Umbilical cord (tissue), 2 donors: ENCODE data around the gene DPH5. TPM values are rescaled to one million over a fixed set of nuclear protein-coding genes. Genes with fewer than 3 reads are reported as not detected.

Experiments
- DNase-seq: peaks from one replicate; pipeline ENCODE4 v3.0.0-alpha.2; 2015; ENCODE audit warnings: low spot score
- total RNA-seq: library from RNA; depleted of rRNA; stranded (reverse); fragments of >200 nt; gene quantifications from one replicate; pipeline ENCODE4 v1.2.3, GENCODE V29; 2014; ENCODE audit warnings: low replicate concordance; ENCODE audit not compliant: insufficient read depth

Gene DPH5
- total RNA-seq, 1 donor from 2014 or later: 19.5 TPM

DNA sequence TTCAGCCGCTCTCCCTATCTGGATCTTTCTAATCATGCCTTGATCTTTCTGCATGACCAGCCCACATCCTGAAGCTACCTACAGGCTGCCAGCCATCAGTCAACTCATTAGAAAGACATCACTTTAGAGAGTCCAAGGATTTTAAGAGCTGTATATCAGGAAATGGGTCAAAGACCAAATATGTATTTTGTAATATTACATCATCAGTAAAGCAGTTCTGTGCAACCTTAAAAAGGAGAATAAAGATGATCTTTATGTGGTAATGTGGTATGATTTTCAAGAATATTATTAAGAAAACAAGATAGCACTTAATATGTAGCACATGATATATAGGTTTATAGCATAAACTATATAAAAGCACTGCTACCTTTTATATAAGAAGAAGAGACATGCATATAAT, 82.1 kb downstream of the DPH5 start:
- no peak for DNase-seq

DNA sequence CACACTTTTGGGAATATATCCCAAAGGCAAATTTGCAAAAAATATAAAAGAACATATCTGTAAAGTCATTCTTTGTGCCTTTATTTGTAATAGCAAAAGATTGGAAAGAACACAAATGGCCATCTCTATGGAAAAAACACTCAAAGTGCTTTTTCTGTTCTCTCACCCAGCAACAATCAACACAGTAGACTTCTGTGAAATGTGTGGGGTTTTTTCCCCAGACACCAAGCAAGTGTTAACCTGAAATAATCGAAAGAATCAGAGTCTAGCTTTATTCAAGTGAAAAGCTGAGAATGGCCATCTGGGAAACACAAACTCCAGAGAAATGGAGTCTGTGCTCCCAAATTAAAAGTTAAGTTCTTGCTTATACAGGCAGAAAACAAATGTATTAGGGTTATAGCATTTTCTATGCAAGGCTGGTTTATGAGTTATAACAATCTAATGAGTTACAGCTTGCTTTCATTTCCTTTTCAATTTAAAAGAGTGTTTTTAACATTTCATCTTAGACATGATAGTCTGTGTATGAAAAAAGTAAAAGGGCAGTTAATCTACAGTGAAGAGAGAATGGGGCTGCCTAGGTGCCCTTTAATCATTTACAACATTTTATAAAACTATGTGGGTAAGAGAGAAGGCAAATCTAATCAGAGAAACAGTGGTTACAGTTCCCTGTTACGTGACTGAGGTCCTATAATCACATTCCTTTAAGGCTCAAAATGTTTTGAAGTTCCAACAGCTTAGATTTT, 83.1 kb downstream of the DPH5 start:
- DNase-seq: no peak

DNA sequence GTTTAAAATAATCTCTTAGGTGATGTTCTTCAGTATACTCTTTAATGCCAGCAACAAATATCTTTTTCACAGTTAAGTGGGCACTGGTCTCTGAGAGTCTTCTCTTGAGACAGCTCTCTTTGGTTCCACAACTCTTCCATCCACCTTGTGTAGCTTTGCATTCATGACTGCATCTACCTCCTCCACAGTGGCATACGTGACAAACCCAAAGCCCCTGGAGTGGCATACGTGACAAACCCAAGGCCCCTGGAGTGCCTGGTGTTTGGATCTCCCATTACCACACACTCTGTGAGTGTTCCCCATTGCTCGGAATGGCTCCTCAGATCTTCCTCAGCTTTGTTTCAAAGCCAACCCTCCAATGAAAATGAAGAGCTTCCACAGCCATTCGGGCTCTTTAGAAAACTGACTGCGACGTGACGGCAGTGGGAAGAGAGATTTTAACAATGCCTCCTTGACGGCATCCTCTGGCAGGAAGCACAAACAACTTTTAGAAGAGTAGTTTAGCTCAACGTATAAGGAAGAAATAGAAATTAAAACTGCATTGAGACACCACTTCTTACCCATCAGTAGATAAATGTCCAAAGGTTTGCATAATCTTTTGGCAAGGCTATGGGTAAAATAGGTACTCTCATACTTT, 83.9 kb downstream of the DPH5 start:
- no peak for DNase-seq

DNA sequence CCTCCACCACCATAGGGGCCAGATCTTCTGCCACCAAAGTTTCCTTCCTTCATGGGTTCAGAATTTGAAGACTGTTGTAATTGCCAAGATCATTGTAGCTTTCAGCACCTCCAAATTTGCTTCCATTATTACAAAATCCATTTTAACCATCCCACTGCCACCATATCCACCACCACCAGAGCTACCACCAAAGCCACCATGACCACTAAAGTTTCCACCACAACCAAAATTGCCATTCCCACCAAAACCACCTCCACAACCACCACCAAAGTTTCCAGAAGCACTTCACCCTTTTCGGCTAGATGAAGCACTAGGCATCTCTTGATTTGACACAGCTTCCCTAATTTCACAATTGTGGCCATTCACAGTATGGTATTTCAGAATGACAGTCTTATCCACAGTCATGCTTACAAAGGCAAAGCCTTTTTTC, 84.5 kb downstream of the DPH5 start:
- DNase-seq: no peak

Other genes with a start within 250 kb of the DPH5 start
- gene EXTL2, start 130.9 kb downstream of the DPH5 start, total RNA-seq: 16.4 TPM
- gene SLC30A7, start 129.7 kb downstream of the DPH5 start, total RNA-seq: 36.8 TPM
- gene S1PR1, start 211.2 kb upstream of the DPH5 start, total RNA-seq: 27.7 TPM